Smooth muscle cell (in vitro differentiated cells): ENCODE results near the gene GRIN2C. TPM values are rescaled to one million over a fixed set of nuclear protein-coding genes. Genes with fewer than 3 reads are reported as not detected.
A peak's percentile ranks its signal among the peaks of the same experiment; 100 is the strongest.

Experiments used
- DNase-seq: peaks from one replicate; lab custom pipeline; 2025; ENCODE audit not compliant: unreplicated experiment; lab: John Stamatoyannopoulos, UW
- H2AFZ ChIP-seq: fragments of 200-600 bp; sonication (generic); 2 replicates; pipeline ENCODE4 v1.6.0; 2016; ENCODE audit warnings: antibody characterized with exemption, low read depth, mild to moderate bottlenecking
- H3F3A ChIP-seq: fragments of 200-600 bp; sonication (generic); 2 replicates; pipeline ENCODE4 v1.6.0; 2017; ENCODE audit warnings: antibody characterized with exemption, low read depth
- H3K27ac ChIP-seq: fragments of 200-600 bp; sonication (generic); 2 replicates; pipeline ENCODE4 v1.5.1; 2016; ENCODE audit warnings: low read depth, mild to moderate bottlenecking
- H3K27me3 ChIP-seq: fragments of 200-600 bp; sonication (generic); 2 replicates; pipeline ENCODE4 v1.6.1; 2016; ENCODE audit warnings: low read depth, mild to moderate bottlenecking
- H3K36me3 ChIP-seq: fragments of 200-600 bp; sonication (generic); 2 replicates; pipeline ENCODE4 v1.5.1; 2016; ENCODE audit warnings: low read depth
- H3K4me1 ChIP-seq: fragments of 200-600 bp; sonication (generic); 2 replicates; pipeline ENCODE4 v1.5.1; 2016; ENCODE audit warnings: low read depth
- H3K4me2 ChIP-seq: fragments of 200-600 bp; sonication (generic); 2 replicates; pipeline ENCODE4 v1.6.0; 2016; ENCODE audit warnings: mild to moderate bottlenecking
- H3K4me3 ChIP-seq: fragments of 200-600 bp; sonication (generic); 2 replicates; pipeline ENCODE4 v1.5.1; 2016; ENCODE audit warnings: mild to moderate bottlenecking
- H3K79me2 ChIP-seq: fragments of 200-600 bp; sonication (generic); 2 replicates; pipeline ENCODE4 v1.6.0; 2016; ENCODE audit warnings: low read depth, mild to moderate bottlenecking
- H3K9ac ChIP-seq: fragments of 200-600 bp; sonication (generic); 2 replicates; pipeline ENCODE4 v1.6.0; 2016; ENCODE audit warnings: low read depth
- H3K9me3 ChIP-seq: fragments of 200-600 bp; sonication (generic); replicated peaks from 2 replicates; pipeline ENCODE4 v1.5.1; 2016; ENCODE audit warnings: low read depth
- H4K20me1 ChIP-seq: fragments of 200-600 bp; sonication (generic); 2 replicates; pipeline ENCODE4 v1.6.0; 2016; ENCODE audit warnings: low read depth
- CTCF ChIP-seq: fragments of 200-600 bp; sonication (generic); IDR thresholded peaks from 2 replicates; pipeline ENCODE4 v1.5.1; 2017; ENCODE audit warnings: borderline replicate concordance, mild to moderate bottlenecking, antibody characterized with exemption; ENCODE audit not compliant: insufficient read depth, poor library complexity, severe bottlenecking
- WGBS: methylation state at CpG from one replicate; pipeline ENCODE4 v1.1.7; 2016; ENCODE audit warnings: low lambda C conversion rate; 5-methylcytosine and 5-hydroxymethylcytosine counted together
- polyA plus RNA-seq: library from polyadenylated mRNA; unstranded; fragments of >200 nt; fragmentation: Nextera tagmentation; extraction: Ambion mirVana; gene quantifications from 2 replicates; pipeline ENCODE4 v1.2.1, GENCODE V29; 2016
- total RNA-seq: library from RNA; depleted of rRNA; stranded (reverse); fragments of >200 nt; gene quantifications from 2 replicates; pipeline ENCODE4 v1.2.3, GENCODE V29; 2014

The GRIN2C gene
- total and polyA plus RNA-seq, 2 experiments from 2014 or later = 0.13 to 0.32 TPM

- no peak overlapping the region for H3K27ac ChIP-seq
- WGBS = 43% methylated on average over 19 of the region's 22 CpGs
- H4K20me1 ChIP-seq = no peaks in the 10 kb centered on the region
- no peak for DNase-seq
- H3K9ac ChIP-seq = no peak overlapping the region
- peak overlapping the region; percentile 44 for H3K4me3 ChIP-seq
- no peak overlapping the region for H2AFZ ChIP-seq
- no peak for TF ChIP-seq CTCF
- peaks cover 66% of the 10 kb centered on the region for H3K27me3 ChIP-seq
- H3K9me3 ChIP-seq = no peaks in the 10 kb centered on the region
- H3K79me2 ChIP-seq = no peaks in the 10 kb centered on the region
- H3K4me2 ChIP-seq = peak overlapping the region; percentile 82
- H3F3A ChIP-seq = no peaks in the 10 kb centered on the region
- no peaks in the 10 kb centered on the region for H3K4me1 ChIP-seq
- no peaks in the 10 kb centered on the region for H3K36me3 ChIP-seq
Observed at GRCh38 chr17:74893936-74894671, 34.4 kb upstream of the GRIN2C start.

GRCh38 chr17:74892974-74893911 lies 33.6 kb upstream of the GRIN2C start, which contains the start of gene FADS6:
FADS6 (minus strand) TSS chr17:74893633; CDS start chr17:74893595, 38 bp downstream.
- Histone ChIP-seq H3K4me2 (peak within 1 kb of the TSS; percentile 82), H3F3A (no peaks in the 10 kb centered on the region), H3K27me3 (peaks cover 66% of the 10 kb centered on the region), H3K27ac (no peak within 1 kb of the TSS), H3K9ac (no peak within 1 kb of the TSS), H3K4me3 (peak within 1 kb of the TSS; percentile 44), H2AFZ (peak within 1 kb of the TSS; percentile 15), H3K79me2 (no peaks in the 10 kb centered on the region), H3K36me3 (no peaks in the 10 kb centered on the region), H3K9me3 (no peaks in the 10 kb centered on the region), H3K4me1 (no peaks in the 10 kb centered on the region), H4K20me1 (no peaks in the 10 kb centered on the region)
- TF ChIP-seq CTCF = no peak
- under 1% methylated on average over 31 of the region's 86 CpGs for WGBS
- DNase-seq = no peak

GRCh38 chr17:74892013-74892841 lies 32.5 kb upstream of the GRIN2C start:
- no peak for DNase-seq
- no peak overlapping the region for H3K27ac ChIP-seq
- no peak overlapping the region for H3K4me3 ChIP-seq
- H3K27me3 ChIP-seq = peaks cover 62% of the 10 kb centered on the region
- no peaks in the 10 kb centered on the region for H3K79me2 ChIP-seq
- no peak overlapping the region for H3K9ac ChIP-seq
- H4K20me1 ChIP-seq = no peaks in the 10 kb centered on the region
- TF ChIP-seq CTCF = no peak
- H2AFZ ChIP-seq = no peak overlapping the region
- H3F3A ChIP-seq = no peaks in the 10 kb centered on the region
- no peaks in the 10 kb centered on the region for H3K9me3 ChIP-seq
- no peaks in the 10 kb centered on the region for H3K4me1 ChIP-seq
- H3K4me2 ChIP-seq = no peak overlapping the region
- no peaks in the 10 kb centered on the region for H3K36me3 ChIP-seq
- 84% methylated on average over 20 of the region's 20 CpGs for WGBS
